ENCODE measurements around the gene TMEM270. TPM values are rescaled to one million over a fixed set of nuclear protein-coding genes. Genes with fewer than 3 reads are reported as not detected.
"Not testable (repeated sequence)": the region's sequence is repeated elsewhere in the genome, so short reads cannot be mapped to it uniquely, and the experiment has no call there.

Gene TMEM270
- total RNA-seq, 2 donors from 2014 or later, result not detected

GRCh38 chr7:73844131-73844547 is 16.8 kb upstream of the TMEM270 start:
- Histone ChIP-seq H3K36me3 (ENCODE audit: control insufficient read depth, insufficient read depth, low read length) (no peaks in the 10 kb centered on the region), H3K4me3 (ENCODE audit: low read length) (no peak overlapping the region), H3K9me3 (ENCODE audit: control insufficient read depth, low read length) (peaks cover 8% of the 10 kb centered on the region), H3K4me1 (ENCODE audit: control insufficient read depth, insufficient read depth, low read length) (no peaks in the 10 kb centered on the region), H3K27ac (ENCODE audit: low read depth, low read length) (no peak overlapping the region), H3K27me3 (ENCODE audit: control insufficient read depth, insufficient read depth, low read length, poor library complexity, severe bottlenecking) (no peaks in the 10 kb centered on the region), H3K9ac (ENCODE audit: extremely low read depth, low read length, poor library complexity, severe bottlenecking) (no peak overlapping the region)
- Mint-ChIP-seq H3K4me1 (peaks cover 10% of the 10 kb centered on the region), H3K9me3 (peaks cover 8% of the 10 kb centered on the region), H3K27me3 (ENCODE audit: insufficient read depth) (no peaks in the 10 kb centered on the region), H3K4me3 (no peak overlapping the region), H3K36me3 (ENCODE audit: low read depth) (peaks cover 5% of the 10 kb centered on the region), H3K27ac (peak overlapping the region; percentile 5)
- WGBS, 2 experiments (ENCODE audit: insufficient coverage in 1 of 2, insufficient read length in 1 of 2), result 68 to 82% methylated on average over 4 to 9 of the region's 9 CpGs
- TF ChIP-seq CTCF (conservative IDR thresholded peaks at IDR 0.05), result no peak
- no peak for DNase-seq

- H3K9me3 ChIP-seq (ENCODE audit: control insufficient read depth, low read length), result peaks cover 8% of the 10 kb centered on the region
- Mint-ChIP-seq H3K27me3 (ENCODE audit: insufficient read depth) (peaks cover 5% of the 10 kb centered on the region), H3K4me1 (peaks cover 10% of the 10 kb centered on the region), H3K4me3 (no peak overlapping the region), H3K27ac (no peak overlapping the region), H3K36me3 (ENCODE audit: low read depth) (peaks cover 2% of the 10 kb centered on the region), H3K9me3 (peaks cover 10% of the 10 kb centered on the region)
- no peak overlapping the region for H3K4me3 ChIP-seq (ENCODE audit: low read length)
- TF ChIP-seq CTCF (conservative IDR thresholded peaks at IDR 0.05), result no peak
- no peak overlapping the region for H3K9ac ChIP-seq (ENCODE audit: extremely low read depth, low read length, poor library complexity, severe bottlenecking)
- no peaks in the 10 kb centered on the region for H3K36me3 ChIP-seq (ENCODE audit: control insufficient read depth, insufficient read depth, low read length)
- no peak for DNase-seq
- H3K27me3 ChIP-seq (ENCODE audit: control insufficient read depth, insufficient read depth, low read length, poor library complexity, severe bottlenecking), result no peaks in the 10 kb centered on the region
- H3K4me1 ChIP-seq (ENCODE audit: control insufficient read depth, insufficient read depth, low read length), result no peaks in the 10 kb centered on the region
- no peak overlapping the region for H3K27ac ChIP-seq (ENCODE audit: low read depth, low read length)
- 92 to 94% methylated on average over 8 to 13 of the region's 13 CpGs for WGBS, 2 experiments (ENCODE audit: insufficient coverage in 1 of 2, insufficient read length in 1 of 2)
Observed at GRCh38 chr7:73844848-73845460, 16.0 kb upstream of the TMEM270 start.

GRCh38 chr7:73845701-73846195 is 15.2 kb upstream of the TMEM270 start:
- not testable (repeated sequence) for H3K4me3 ChIP-seq (ENCODE audit: low read length); H3K27me3 ChIP-seq (ENCODE audit: control insufficient read depth, insufficient read depth, low read length, poor library complexity, severe bottlenecking); H3K4me1 ChIP-seq (ENCODE audit: control insufficient read depth, insufficient read depth, low read length); H3K27me3 Mint-ChIP-seq (ENCODE audit: insufficient read depth); H3K27ac ChIP-seq (ENCODE audit: low read depth, low read length); H3K9me3 ChIP-seq (ENCODE audit: control insufficient read depth, low read length); H3K4me3 Mint-ChIP-seq; H3K9ac ChIP-seq (ENCODE audit: extremely low read depth, low read length, poor library complexity, severe bottlenecking); H3K36me3 Mint-ChIP-seq (ENCODE audit: low read depth); H3K9me3 Mint-ChIP-seq; H3K27ac Mint-ChIP-seq; H3K36me3 ChIP-seq (ENCODE audit: control insufficient read depth, insufficient read depth, low read length); DNase-seq
- H3K4me1 Mint-ChIP-seq, result peaks cover 10% of the 10 kb centered on the region
- 90 to 91% methylated on average over 10 to 12 of the region's 12 CpGs for WGBS, 2 experiments (ENCODE audit: insufficient coverage in 1 of 2, insufficient read length in 1 of 2)

Data from endodermal cell (in vitro differentiated cells).